Karpas-422 (cell line): ENCODE data around the gene TSC22D4. TPM values are rescaled to one million over a fixed set of nuclear protein-coding genes. Genes with fewer than 3 reads are reported as not detected.
A peak's percentile ranks its signal among the peaks of the same experiment; 100 is the strongest.
"Not testable (repeated sequence)": the region's sequence is repeated elsewhere in the genome, so short reads cannot be mapped to it uniquely, and the experiment has no call there.

Experiments
- DNase-seq: peaks from one replicate; pipeline ENCODE4 v3.0.0-alpha.2; 2015
- H2AFZ ChIP-seq: fragments of 200-600 bp; sonication (generic); 2 replicates; pipeline ENCODE4 v1.6.1; 2014; ENCODE audit warnings: antibody characterized with exemption, low read length, mixed read lengths
- H3K27ac ChIP-seq: fragments of 200-600 bp; sonication (generic); 2 replicates; pipeline ENCODE4 v1.5.1; 2014; ENCODE audit warnings: mild to moderate bottlenecking, low read length, moderate library complexity
- H3K27me3 ChIP-seq: fragments of 200-600 bp; sonication (generic); 2 replicates; pipeline ENCODE4 v1.6.1; 2014; ENCODE audit warnings: low read length, mixed read lengths
- H3K36me3 ChIP-seq: fragments of 200-600 bp; sonication (generic); 2 replicates; pipeline ENCODE4 v1.6.1; 2014; ENCODE audit warnings: low read length, mixed read lengths; ENCODE audit not compliant: insufficient read depth
- H3K4me1 ChIP-seq: fragments of 200-600 bp; sonication (generic); 2 replicates; pipeline ENCODE4 v1.6.1; 2014; ENCODE audit warnings: mild to moderate bottlenecking, low read length, mixed read lengths
- H3K4me2 ChIP-seq: fragments of 200-600 bp; sonication (generic); 2 replicates; pipeline ENCODE4 v1.6.1; 2014; ENCODE audit warnings: low read length, low read depth, mild to moderate bottlenecking; ENCODE audit not compliant: poor library complexity, severe bottlenecking
- H3K4me3 ChIP-seq: fragments of 200-600 bp; sonication (generic); 2 replicates; pipeline ENCODE4 v1.5.1; 2014; ENCODE audit warnings: mild to moderate bottlenecking, antibody characterized with exemption, low read length, mixed read lengths
- H3K79me2 ChIP-seq: fragments of 200-600 bp; sonication (generic); 2 replicates; pipeline ENCODE4 v1.6.1; 2014; ENCODE audit warnings: mild to moderate bottlenecking, low read length, mixed read lengths
- H3K9ac ChIP-seq: fragments of 200-600 bp; sonication (generic); 2 replicates; pipeline ENCODE4 v1.6.0; 2014; ENCODE audit warnings: low read length
- H3K9me2 ChIP-seq: fragments of 200-600 bp; sonication (generic), shearing (Covaris generic); replicated peaks from 2 replicates; pipeline ENCODE4 v1.6.0; 2014; ENCODE audit warnings: mild to moderate bottlenecking, low read length, moderate library complexity; ENCODE audit not compliant: insufficient read depth
- H3K9me3 ChIP-seq: fragments of 300-700, 200-600 bp; sonication (generic); 2 replicates; pipeline ENCODE4 v1.6.1; 2014; ENCODE audit warnings: low read length, mixed read lengths
- H4K20me1 ChIP-seq: fragments of 200-600 bp; sonication (generic); 2 replicates; pipeline ENCODE4 v1.6.1; 2014; ENCODE audit warnings: mild to moderate bottlenecking, antibody characterized with exemption, low read length, low read depth; ENCODE audit not compliant: insufficient read depth
- total RNA-seq: library from RNA; depleted of rRNA; stranded (reverse); fragments of >200 nt; shearing (Covaris generic); gene quantifications from 2 replicates; pipeline ENCODE4 v1.2.3, GENCODE V29; 2014; ENCODE audit warnings: low replicate concordance

Gene TSC22D4
- total RNA-seq, 1 experiment from 2014 or later = 40.4 TPM

DNA sequence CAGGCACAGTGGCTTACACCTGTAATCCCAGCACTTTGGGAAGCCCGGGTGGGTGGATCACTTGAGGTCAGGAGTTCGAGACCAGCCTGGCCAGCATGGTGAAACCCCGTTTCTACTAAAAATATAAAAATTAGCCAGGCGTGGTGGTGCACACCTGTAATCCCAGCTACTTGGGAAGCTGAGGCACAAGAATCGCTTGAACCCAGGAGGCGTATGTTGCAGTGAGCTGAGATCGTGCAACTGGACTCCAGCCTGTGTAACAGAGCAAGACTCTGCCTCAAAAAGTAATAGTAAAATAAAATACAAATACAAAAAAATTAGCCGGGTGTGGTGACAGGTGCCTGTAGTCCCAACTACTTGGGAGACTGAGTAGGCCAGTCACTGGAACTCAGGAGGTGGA, 40.3 kb downstream of the TSC22D4 start:
- H3K27ac ChIP-seq, DNase-seq, H3K9ac ChIP-seq, H3K4me2 ChIP-seq, H2AFZ ChIP-seq, H3K9me2 ChIP-seq, H3K79me2 ChIP-seq, H3K9me3 ChIP-seq, H3K4me3 ChIP-seq, H4K20me1 ChIP-seq, H3K27me3 ChIP-seq, H3K36me3 ChIP-seq: not testable (repeated sequence)
- peaks cover 20% of the 10 kb centered on the region for H3K4me1 ChIP-seq

DNA sequence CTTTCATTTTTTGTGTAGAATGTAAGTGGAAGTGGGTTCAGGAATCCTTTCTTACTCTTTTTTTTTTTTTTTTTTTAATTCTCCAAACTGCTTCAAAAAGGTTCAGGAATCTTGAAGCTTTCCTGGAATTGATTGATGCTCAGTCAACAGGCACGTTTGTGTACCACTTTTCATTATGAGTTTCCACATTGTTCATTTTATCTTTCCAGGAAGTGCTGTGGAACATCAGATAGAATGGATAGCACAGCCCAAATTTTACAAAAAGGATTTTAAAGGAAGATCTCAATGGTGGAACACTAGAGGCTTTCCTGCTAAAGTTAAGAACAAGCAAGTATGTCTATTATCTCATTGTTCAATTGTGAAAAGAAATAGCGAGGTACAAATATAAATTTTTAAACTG, 40.8 kb downstream of the TSC22D4 start:
- no peak overlapping the region for H3K4me3 ChIP-seq
- H2AFZ ChIP-seq = no peak overlapping the region
- no peak overlapping the region for H3K27ac ChIP-seq
- no peak overlapping the region for H3K9ac ChIP-seq
- no peak overlapping the region for H3K4me2 ChIP-seq
- H3K9me2 ChIP-seq = no peaks in the 10 kb centered on the region
- H3K79me2 ChIP-seq = peaks cover 10% of the 10 kb centered on the region
- no peaks in the 10 kb centered on the region for H3K27me3 ChIP-seq
- no peaks in the 10 kb centered on the region for H4K20me1 ChIP-seq
- H3K36me3 ChIP-seq = no peaks in the 10 kb centered on the region
- no peaks in the 10 kb centered on the region for H3K9me3 ChIP-seq
- H3K4me1 ChIP-seq = peaks cover 26% of the 10 kb centered on the region
- DNase-seq = no peak

DNA sequence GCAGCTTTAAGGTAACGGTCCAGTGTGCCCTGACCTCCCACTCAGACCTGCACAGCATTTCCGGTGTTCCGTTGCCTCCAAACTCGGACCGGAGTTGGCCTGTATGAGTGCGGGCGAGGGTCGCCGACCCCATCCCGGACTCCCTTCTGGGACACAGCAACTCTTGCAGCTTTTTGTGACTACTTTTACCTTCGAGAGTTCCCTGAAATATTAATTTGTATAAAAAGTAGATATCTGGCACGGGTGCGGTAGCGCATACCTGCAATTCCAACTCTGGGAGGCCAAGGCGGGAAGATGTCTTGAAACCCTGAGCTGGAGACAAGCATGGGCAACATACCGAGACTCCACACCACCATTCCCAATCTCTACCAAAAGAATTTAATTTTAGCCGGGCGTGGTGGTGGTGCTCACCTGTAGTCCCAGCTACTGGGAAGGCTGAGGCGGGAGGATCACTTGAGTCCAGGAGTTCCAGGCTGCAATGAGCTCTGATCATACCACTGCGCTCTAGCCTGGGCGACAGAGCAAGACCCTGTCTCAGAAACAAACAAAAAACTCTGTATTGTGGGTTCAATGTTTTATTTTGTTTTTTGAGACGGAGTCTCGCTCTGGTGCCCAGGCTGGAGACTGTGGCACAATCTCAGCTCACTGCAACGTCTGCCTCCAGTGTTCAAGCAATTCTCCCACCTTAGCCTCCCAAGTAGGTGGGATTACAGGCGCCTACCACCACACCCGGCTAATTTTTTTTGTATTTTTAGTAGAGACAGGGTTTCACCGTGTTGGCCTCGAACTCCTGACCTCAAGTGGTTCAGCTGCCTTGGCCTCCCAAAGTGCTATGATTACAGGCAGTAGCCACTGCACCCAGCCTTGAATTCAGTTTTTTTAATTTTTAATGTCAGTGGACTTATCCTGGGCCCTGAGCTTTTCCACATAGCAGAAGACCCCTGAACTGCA, 41.6 kb downstream of the TSC22D4 start:
- H3K4me3 ChIP-seq = no peak overlapping the region; the same call in 1 of the 2 replicates
- no peak overlapping the region for H3K27ac ChIP-seq
- H2AFZ ChIP-seq = no peak overlapping the region
- DNase-seq = peak; percentile 31
- H3K9ac ChIP-seq = no peak overlapping the region
- peaks cover under 1% of the 10 kb centered on the region; the same call in 1 of the 2 replicates for H3K36me3 ChIP-seq
- H3K27me3 ChIP-seq = no peaks in the 10 kb centered on the region
- peaks cover 11% of the 10 kb centered on the region for H3K79me2 ChIP-seq
- peaks cover 33% of the 10 kb centered on the region for H3K4me1 ChIP-seq
- no peaks in the 10 kb centered on the region for H4K20me1 ChIP-seq
- H3K9me3 ChIP-seq = no peaks in the 10 kb centered on the region
- H3K9me2 ChIP-seq = no peaks in the 10 kb centered on the region
- H3K4me2 ChIP-seq = peak overlapping the region; percentile 92

DNA sequence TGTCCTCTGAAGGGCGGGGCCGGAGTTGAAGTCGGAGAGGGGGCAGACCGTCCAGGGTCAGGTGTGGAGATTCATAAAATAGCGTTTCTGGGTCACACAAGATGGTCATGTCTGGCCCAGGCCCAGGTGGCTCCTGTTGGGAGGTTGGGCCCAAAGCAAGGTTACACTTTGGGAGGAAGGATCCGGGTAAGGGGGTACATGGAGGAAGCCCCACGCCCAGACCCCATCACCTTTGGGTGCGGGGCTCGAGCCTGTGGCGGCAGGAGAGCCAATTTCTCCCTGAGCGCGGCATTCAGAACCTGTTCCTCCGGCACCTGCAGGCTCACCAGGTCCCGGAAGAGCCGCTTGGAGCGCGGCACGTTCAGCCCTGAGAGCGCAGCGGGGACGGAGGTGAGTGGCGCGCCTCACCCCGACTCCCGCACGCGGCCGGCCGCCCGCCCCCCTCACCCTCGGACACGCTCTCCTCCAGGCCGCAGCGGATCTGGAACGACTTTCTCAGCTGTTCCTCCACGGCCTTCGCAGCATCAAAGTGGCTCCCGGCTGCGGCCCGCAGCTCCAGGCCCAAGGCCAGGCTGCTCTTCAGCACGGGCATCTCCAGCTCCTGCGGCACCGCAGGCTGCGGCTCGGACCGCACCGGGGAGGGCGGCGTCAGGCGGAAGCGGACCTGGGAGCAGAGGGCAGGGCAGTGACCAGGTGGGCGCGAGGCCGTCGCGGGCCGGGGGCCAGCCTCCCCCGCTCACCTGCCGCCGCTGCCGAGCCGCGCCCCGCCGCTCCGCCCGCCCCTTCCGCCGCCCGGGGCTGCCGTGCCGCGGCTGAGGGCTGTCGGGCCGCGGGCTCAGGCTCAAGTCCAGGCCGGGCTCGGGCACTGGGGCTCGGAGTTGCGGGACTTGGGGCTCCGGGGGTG, 43.4 kb downstream of the TSC22D4 start:
- peaks cover 28% of the 10 kb centered on the region for H3K79me2 ChIP-seq

DNA sequence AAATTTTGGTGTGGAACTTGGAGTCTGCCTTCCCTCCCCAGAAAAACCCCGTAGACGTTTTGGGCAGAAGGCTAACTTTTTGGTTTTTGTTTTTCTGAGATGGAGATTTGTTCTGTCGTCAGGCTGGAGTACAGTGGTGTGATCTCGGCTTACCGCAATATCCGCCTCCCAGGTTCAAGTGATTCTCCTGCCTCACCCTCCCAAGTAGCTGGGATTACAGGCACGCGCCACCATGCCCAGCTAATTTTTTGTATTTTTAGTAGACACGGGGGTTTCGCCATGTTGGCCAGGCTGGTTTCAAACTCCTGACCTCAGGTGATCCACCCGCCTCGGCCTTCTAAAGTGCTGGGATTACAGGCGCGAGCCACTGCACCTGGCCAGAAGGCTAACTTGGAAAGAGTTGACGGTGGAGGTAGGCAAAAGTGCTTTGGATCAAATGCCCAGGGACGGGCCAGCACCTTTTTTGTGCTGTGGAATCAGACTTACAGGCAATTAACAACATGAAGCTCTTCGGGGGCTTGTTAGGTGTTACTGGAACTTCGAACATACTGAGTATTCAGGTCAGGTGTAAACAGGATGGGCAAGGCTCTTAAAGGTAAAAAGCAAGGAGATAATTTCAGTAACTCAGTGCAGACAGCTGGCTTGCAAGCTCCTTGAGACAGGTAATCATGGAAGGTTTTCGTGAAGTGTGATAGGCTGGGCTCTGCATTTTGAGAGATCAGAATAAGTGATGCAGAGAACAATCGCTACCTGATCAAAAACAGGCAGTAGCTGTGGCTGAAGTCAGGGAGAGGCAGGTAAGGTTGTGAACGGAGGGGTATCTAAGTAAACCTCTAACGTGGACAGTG, 44.5 kb downstream of the TSC22D4 start:
- Histone ChIP-seq H3K27me3 (no peaks in the 10 kb centered on the region), H3K4me2 (peak overlapping the region; percentile 92), H3K4me3 (peak overlapping the region; percentile 90), H3K27ac (peak overlapping the region; percentile 83), H3K79me2 (peaks cover 37% of the 10 kb centered on the region), H3K36me3 (peaks cover 17% of the 10 kb centered on the region), H3K9me3 (no peaks in the 10 kb centered on the region), H3K9me2 (no peaks in the 10 kb centered on the region), H4K20me1 (peaks cover 11% of the 10 kb centered on the region; the same call in 1 of the 2 replicates), H3K9ac (peak overlapping the region; percentile 95), H3K4me1 (peaks cover 55% of the 10 kb centered on the region), H2AFZ (no peak overlapping the region)
- peak; percentile 50 for DNase-seq

More for the DNA sequence above, 43.4 kb downstream of the TSC22D4 start:
- H3K36me3 ChIP-seq = peaks cover 16% of the 10 kb centered on the region
- DNase-seq = peak; percentile 83
- peak overlapping the region; percentile 83 for H3K27ac ChIP-seq
- H4K20me1 ChIP-seq = peaks cover 9% of the 10 kb centered on the region; the same call in 1 of the 2 replicates
- H2AFZ ChIP-seq = no peak overlapping the region
- no peaks in the 10 kb centered on the region for H3K9me2 ChIP-seq
- H3K27me3 ChIP-seq = no peaks in the 10 kb centered on the region
- H3K9me3 ChIP-seq = no peaks in the 10 kb centered on the region
- H3K4me3 ChIP-seq = peak overlapping the region; percentile 90
- peaks cover 51% of the 10 kb centered on the region for H3K4me1 ChIP-seq
- H3K9ac ChIP-seq = peak overlapping the region; percentile 95
- H3K4me2 ChIP-seq = peak overlapping the region; percentile 92

DNA sequence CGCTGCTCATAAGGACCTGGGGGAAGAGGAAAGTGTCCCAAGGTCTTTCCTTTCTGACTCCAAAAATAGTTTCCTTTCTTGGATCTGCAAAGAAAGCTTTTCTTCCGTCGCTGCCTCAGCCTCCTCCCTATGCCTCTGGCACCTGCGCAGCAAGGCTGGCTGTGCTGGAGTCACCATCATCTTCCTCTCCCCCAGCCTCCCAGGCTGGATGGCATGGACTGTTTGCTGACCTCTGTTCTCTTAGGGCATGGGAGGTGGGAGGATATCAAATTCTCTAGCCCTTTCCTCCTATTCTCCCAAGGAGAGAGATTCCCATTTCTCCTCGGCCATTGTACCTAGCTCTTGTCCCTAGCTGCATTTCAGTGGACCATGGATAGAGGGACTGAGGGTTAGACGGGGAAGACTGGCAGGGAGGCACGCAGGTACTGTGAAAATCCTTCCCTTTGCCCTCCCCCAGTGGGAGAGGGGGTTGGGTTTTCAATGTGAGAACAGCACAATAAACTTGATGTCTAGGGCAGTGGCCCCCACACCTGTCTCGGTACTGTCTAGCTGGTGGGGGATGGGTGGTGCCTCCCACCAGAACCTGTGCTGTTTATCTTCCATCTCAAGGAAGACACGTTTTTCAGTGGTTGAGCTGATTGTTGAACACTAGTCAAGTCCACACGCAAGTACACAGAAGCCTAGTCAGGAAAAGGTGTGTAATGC, 45.3 kb downstream of the TSC22D4 start:
- H3K4me2 ChIP-seq = peak overlapping the region; percentile 92
- peak overlapping the region; percentile 16; the same call in 1 of the 2 replicates for H3K9ac ChIP-seq
- peaks cover 17% of the 10 kb centered on the region for H3K36me3 ChIP-seq
- H3K9me3 ChIP-seq = no peaks in the 10 kb centered on the region
- peaks cover 11% of the 10 kb centered on the region; the same call in 1 of the 2 replicates for H4K20me1 ChIP-seq
- no peak overlapping the region; the same call in 1 of the 2 replicates for H3K4me3 ChIP-seq
- no peak for DNase-seq
- H3K27me3 ChIP-seq = no peaks in the 10 kb centered on the region
- no peak overlapping the region for H3K27ac ChIP-seq
- peaks cover 37% of the 10 kb centered on the region for H3K79me2 ChIP-seq
- H3K9me2 ChIP-seq = no peaks in the 10 kb centered on the region
- H3K4me1 ChIP-seq = peaks cover 55% of the 10 kb centered on the region
- no peak overlapping the region for H2AFZ ChIP-seq

DNA sequence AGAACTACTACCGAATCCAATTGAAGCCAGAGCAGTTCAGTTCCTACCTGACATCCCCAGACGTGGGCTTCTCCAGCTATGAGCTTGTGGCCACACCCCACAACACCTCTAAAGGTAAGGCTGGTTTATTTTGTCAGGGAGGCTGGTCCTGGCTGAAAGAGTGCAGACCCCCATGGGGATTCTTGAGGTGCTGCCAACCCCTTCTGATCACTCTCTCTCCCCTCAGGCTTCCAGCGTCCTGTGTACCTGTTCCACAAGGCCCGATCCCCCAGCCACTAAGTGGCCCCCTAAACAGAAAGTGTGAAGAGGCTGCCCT, 45.8 kb downstream of the TSC22D4 start:
- Histone ChIP-seq H3K9me3 (no peaks in the 10 kb centered on the region), H3K9me2 (no peaks in the 10 kb centered on the region), H3K9ac (peak overlapping the region; percentile 16; the same call in 1 of the 2 replicates), H3K4me1 (peaks cover 58% of the 10 kb centered on the region), H3K79me2 (peaks cover 37% of the 10 kb centered on the region), H4K20me1 (peaks cover 11% of the 10 kb centered on the region; the same call in 1 of the 2 replicates), H3K4me2 (peak overlapping the region; percentile 92), H3K36me3 (peaks cover 17% of the 10 kb centered on the region), H3K27ac (no peak overlapping the region), H2AFZ (no peak overlapping the region), H3K27me3 (no peaks in the 10 kb centered on the region), H3K4me3 (no peak overlapping the region)
- no peak for DNase-seq
